Mesendoderm (in vitro differentiated cells): Measurements from ENCODE around the gene ALB.
A peak's percentile ranks its signal among the peaks of the same experiment; 100 is the strongest.

Source experiments
- DNase-seq: peaks from one replicate; pipeline ENCODE4 v3.0.0; 2013
- H2AK5ac ChIP-seq: 2 replicates; pipeline ENCODE4 v1.6.1; 2013; ENCODE audit warnings: low read length, inconsistent platforms
- H2BK120ac ChIP-seq: 2 replicates; pipeline ENCODE4 v1.6.1; 2013; ENCODE audit warnings: low read depth, mild to moderate bottlenecking, low read length, moderate library complexity, mixed read lengths
- H2BK15ac ChIP-seq: replicated peaks from 2 replicates; pipeline ENCODE4 v1.6.1; 2013; ENCODE audit warnings: low read depth, mild to moderate bottlenecking, moderate library complexity
- H2BK5ac ChIP-seq: 2 replicates; pipeline ENCODE4 v1.6.1; 2013; ENCODE audit warnings: low read length, inconsistent platforms
- H3K18ac ChIP-seq: 2 replicates; pipeline ENCODE4 v1.6.1; 2013; ENCODE audit warnings: mild to moderate bottlenecking, low read length, mixed read lengths
- H3K23ac ChIP-seq: one replicate; pipeline ENCODE4 v1.6.1; 2013; ENCODE audit warnings: low read length
- H3K27ac ChIP-seq: 2 replicates; pipeline ENCODE4 v1.5.1; 2013; ENCODE audit warnings: low read depth, mild to moderate bottlenecking, inconsistent platforms, low read length, moderate library complexity
- H3K27me3 ChIP-seq: 2 replicates; pipeline ENCODE4 v1.6.1; 2013; ENCODE audit warnings: low read length, control low read depth, mild to moderate bottlenecking, inconsistent platforms; ENCODE audit not compliant: insufficient read depth, poor library complexity
- H3K36me3 ChIP-seq: 2 replicates; pipeline ENCODE4 v1.6.1; 2013; ENCODE audit warnings: low read length, inconsistent platforms; ENCODE audit not compliant: control insufficient read depth, insufficient read depth
- H3K4ac ChIP-seq: one replicate; pipeline ENCODE4 v1.6.1; 2013; ENCODE audit warnings: low read depth, mild to moderate bottlenecking, low read length, moderate library complexity
- H3K4me1 ChIP-seq: 2 replicates; pipeline ENCODE4 v1.6.1; 2013; ENCODE audit warnings: low read depth, low read length, inconsistent platforms; ENCODE audit not compliant: control insufficient read depth
- H3K4me2 ChIP-seq: 2 replicates; pipeline ENCODE4 v1.6.1; 2013; ENCODE audit warnings: low read length
- H3K4me3 ChIP-seq: 2 replicates; pipeline ENCODE4 v1.5.1; 2013; ENCODE audit warnings: mild to moderate bottlenecking, low read length
- H3K56ac ChIP-seq: one replicate; pipeline ENCODE4 v1.6.1; 2013; ENCODE audit warnings: low read length
- H3K79me1 ChIP-seq: 2 replicates; pipeline ENCODE4 v1.6.1; 2013; ENCODE audit warnings: low read length, inconsistent platforms
- H3K79me2 ChIP-seq: 2 replicates; pipeline ENCODE4 v1.6.1; 2013; ENCODE audit warnings: mild to moderate bottlenecking, low read length; ENCODE audit not compliant: control insufficient read depth, insufficient read depth
- H3K9ac ChIP-seq: 2 replicates; pipeline ENCODE4 v1.6.1; 2013; ENCODE audit warnings: low read length, inconsistent platforms
- H4K5ac ChIP-seq: one replicate; pipeline ENCODE4 v1.6.1; 2013; ENCODE audit warnings: low read length
- H4K8ac ChIP-seq: one replicate; pipeline ENCODE4 v1.6.1; 2013; ENCODE audit warnings: low read depth, mild to moderate bottlenecking, control low read depth, low read length, moderate library complexity
- WGBS: extraction: QIAGEN DNeasy Blood & Tissue Kit; methylation state at CpG from one replicate; pipeline ENCODE4 v1.1.7; 2013; ENCODE audit warnings: low lambda C conversion rate, missing lambda C conversion rate; ENCODE audit not compliant: insufficient coverage; ENCODE audit errors: extremely low coverage; 5-methylcytosine and 5-hydroxymethylcytosine counted together

The ALB gene

DNA sequence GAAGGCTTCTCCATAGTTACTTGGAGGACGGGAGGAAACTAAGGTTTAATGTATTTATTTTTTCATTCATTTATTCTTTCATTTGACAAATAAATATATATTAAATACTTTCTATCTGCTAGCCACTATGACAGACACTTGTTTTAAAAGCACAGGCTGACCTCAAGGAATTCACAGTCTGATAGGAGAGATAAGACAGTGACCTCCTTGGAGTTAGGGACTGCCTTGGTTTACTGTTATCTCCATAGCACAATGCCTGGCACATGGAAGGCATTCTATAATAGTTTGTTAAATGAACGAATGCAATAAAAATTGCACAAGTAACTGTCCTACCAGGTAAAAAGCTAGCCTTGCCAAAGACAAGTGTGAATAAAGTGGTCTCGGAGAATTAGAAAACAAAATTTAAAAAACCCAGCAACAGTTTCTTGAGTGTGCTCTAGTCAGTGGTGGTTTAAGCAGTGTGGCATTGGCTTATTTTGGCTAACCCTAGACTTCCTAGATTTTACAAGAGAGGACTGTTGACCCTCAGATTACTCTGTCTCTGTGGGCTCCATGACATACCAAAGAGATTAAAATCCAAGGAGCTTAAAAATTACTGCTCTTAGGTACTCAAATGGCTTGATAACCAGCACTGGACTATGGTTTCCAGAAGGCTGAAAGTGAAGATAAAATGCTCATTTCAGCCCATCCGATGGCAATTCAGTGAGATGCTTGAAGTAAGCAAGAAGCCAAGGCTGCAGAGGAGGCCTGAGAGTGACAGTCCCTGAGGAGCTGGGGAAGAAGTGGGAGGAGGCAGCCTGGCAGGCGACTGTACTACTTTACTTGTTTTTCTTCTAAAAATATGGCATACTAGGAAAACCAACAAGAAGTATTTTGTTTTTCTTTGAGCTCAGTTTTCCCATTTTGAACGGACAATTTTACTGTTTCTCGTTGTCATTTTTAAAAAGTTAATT is 41.6 kb downstream of the ALB start:
- Histone ChIP-seq H3K4me2 (no peak overlapping the region), H3K4ac (no peak overlapping the region), H3K79me2 (no peaks in the 10 kb centered on the region), H3K4me1 (no peaks in the 10 kb centered on the region), H3K27ac (no peak overlapping the region), H4K8ac (no peak overlapping the region), H3K36me3 (no peaks in the 10 kb centered on the region), H2AK5ac (no peak overlapping the region), H3K23ac (no peak overlapping the region), H4K5ac (no peak overlapping the region), H3K56ac (no peak overlapping the region), H3K4me3 (no peak overlapping the region), H3K27me3 (no peaks in the 10 kb centered on the region), H3K9ac (no peak overlapping the region), H2BK120ac (no peak overlapping the region), H2BK15ac (no peak overlapping the region), H3K18ac (no peak overlapping the region), H2BK5ac (no peak overlapping the region), H3K79me1 (no peaks in the 10 kb centered on the region)
- peak; percentile 57 for DNase-seq
- WGBS, result no CpG with 5 or more reads among the region's 7 CpGs

DNA sequence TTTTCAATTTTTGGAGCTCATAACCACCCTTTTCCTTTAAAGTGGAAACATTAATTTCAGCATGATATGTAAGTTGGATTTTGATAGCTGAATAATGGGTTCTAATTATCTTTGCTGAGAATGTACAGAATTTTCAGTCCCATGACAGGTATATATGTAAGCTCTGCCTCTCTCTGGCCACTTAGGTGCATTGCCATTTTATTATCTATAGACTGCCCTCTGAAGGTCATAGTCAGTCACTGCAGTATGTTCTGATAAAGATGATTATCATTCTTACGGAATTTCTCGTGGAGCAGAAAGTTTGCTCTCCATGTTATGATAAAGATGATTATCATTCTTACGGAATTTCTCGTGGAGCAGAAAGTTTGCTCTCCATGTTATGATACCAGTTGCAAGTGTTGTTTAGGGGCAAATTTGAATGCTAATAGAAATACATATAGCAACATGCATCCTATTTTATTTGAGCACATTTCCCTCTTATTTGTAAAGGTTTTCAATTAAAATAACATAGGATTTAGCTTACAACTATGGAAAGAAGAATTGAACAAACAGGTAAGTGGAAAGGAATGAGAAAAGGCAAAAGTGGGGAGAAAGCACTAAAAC is 42.4 kb downstream of the ALB start:
- H3K27me3 ChIP-seq, result no peaks in the 10 kb centered on the region
- H3K18ac ChIP-seq, result no peak overlapping the region
- no peak overlapping the region for H3K4me2 ChIP-seq
- no peak overlapping the region for H2BK120ac ChIP-seq
- no peak overlapping the region for H3K4ac ChIP-seq
- no peaks in the 10 kb centered on the region for H3K4me1 ChIP-seq
- no peak overlapping the region for H4K8ac ChIP-seq
- H3K27ac ChIP-seq, result no peak overlapping the region
- H3K56ac ChIP-seq, result no peak overlapping the region
- no peaks in the 10 kb centered on the region for H3K79me2 ChIP-seq
- no peaks in the 10 kb centered on the region for H3K36me3 ChIP-seq
- H3K23ac ChIP-seq, result no peak overlapping the region
- H2AK5ac ChIP-seq, result no peak overlapping the region
- H3K4me3 ChIP-seq, result no peak overlapping the region
- no peak overlapping the region for H2BK15ac ChIP-seq
- peak; percentile 67 for DNase-seq
- H3K9ac ChIP-seq, result no peak overlapping the region
- no CpG with 5 or more reads among the region's 4 CpGs for WGBS
- no peak overlapping the region for H4K5ac ChIP-seq
- no peaks in the 10 kb centered on the region for H3K79me1 ChIP-seq
- H2BK5ac ChIP-seq, result no peak overlapping the region

DNA sequence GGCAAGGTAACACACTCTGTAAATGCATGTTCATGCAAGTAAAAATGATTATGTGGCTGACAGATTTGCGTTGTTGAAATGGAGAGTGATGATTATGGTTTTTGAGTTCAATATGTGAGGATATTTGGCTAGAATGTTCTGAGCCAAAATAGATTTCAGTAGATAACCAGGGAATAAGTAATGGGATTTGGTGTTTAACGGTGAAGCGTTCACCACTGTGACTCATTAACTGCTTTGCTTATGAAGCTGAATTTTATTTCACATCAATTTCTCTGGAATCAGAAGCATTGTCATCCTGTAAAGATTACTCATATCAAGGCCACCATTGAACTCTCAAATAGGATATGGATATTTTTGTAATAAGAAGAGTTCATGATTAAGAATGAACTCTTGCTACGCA is 43.6 kb downstream of the ALB start:
- no peak overlapping the region for H3K27ac ChIP-seq
- H2BK120ac ChIP-seq, result no peak overlapping the region
- H3K4me3 ChIP-seq, result no peak overlapping the region
- DNase-seq, result no peak
- no peak overlapping the region for H4K5ac ChIP-seq
- no peak overlapping the region for H2BK5ac ChIP-seq
- H3K79me1 ChIP-seq, result no peaks in the 10 kb centered on the region
- no peak overlapping the region for H3K4ac ChIP-seq
- H3K4me2 ChIP-seq, result no peak overlapping the region
- peaks cover 2% of the 10 kb centered on the region for H3K4me1 ChIP-seq
- H3K23ac ChIP-seq, result no peak overlapping the region
- no peaks in the 10 kb centered on the region for H3K79me2 ChIP-seq
- no peak overlapping the region for H4K8ac ChIP-seq
- 100% methylated on average over 1 of the region's 4 CpGs for WGBS
- no peaks in the 10 kb centered on the region for H3K36me3 ChIP-seq
- H3K18ac ChIP-seq, result no peak overlapping the region
- H3K56ac ChIP-seq, result no peak overlapping the region
- no peak overlapping the region for H2BK15ac ChIP-seq
- no peak overlapping the region for H3K9ac ChIP-seq
- H2AK5ac ChIP-seq, result no peak overlapping the region
- H3K27me3 ChIP-seq, result no peaks in the 10 kb centered on the region

DNA sequence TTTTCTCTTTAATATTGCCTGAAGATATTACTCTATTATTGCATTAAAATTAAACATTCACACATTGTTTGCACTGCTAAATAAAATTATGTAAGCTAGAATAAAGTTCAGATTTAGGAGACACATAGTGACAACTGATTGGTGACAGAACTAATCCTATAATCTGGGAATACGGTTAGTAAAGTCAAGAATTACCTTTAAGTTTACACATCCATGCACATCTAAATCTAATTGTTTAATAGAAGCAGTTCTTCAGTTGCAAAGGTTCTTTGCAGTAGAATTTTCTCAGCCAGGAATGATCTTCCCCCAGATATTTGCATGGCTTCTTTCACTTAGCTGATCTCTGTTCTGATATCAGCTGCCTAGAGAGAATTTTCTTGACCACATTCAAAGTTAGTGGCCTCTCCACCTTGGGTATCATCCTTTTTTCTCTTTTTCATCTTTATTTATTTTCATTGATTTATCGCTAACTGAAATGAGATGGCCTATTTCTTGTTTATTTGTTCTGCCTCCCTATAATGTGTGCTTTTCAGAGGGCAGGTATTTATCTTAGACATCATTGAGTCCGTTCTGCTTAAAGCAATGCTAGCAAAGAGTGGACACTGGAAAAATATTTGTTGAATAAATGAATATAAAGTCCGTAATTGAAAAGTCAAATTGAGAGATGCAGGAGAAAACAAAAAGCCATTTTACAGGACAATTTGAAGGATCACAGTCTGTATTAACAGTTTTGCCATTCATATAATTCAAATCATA is 44.5 kb downstream of the ALB start:
- H3K4me2 ChIP-seq, result no peak overlapping the region
- H3K79me1 ChIP-seq, result no peaks in the 10 kb centered on the region
- no peaks in the 10 kb centered on the region for H3K36me3 ChIP-seq
- H3K27ac ChIP-seq, result no peak overlapping the region
- no peak overlapping the region for H3K23ac ChIP-seq
- H3K56ac ChIP-seq, result no peak overlapping the region
- H3K79me2 ChIP-seq, result no peaks in the 10 kb centered on the region
- H4K8ac ChIP-seq, result no peak overlapping the region
- no peaks in the 10 kb centered on the region for H3K27me3 ChIP-seq
- H3K4me1 ChIP-seq, result peaks cover 7% of the 10 kb centered on the region
- H3K4ac ChIP-seq, result no peak overlapping the region
- H3K18ac ChIP-seq, result no peak overlapping the region
- no CpG with 5 or more reads among the region's 4 CpGs for WGBS
- H2AK5ac ChIP-seq, result no peak overlapping the region
- H3K4me3 ChIP-seq, result no peak overlapping the region
- no peak overlapping the region for H4K5ac ChIP-seq
- no peak for DNase-seq
- no peak overlapping the region for H2BK15ac ChIP-seq
- no peak overlapping the region for H3K9ac ChIP-seq
- H2BK5ac ChIP-seq, result no peak overlapping the region
- H2BK120ac ChIP-seq, result no peak overlapping the region

DNA sequence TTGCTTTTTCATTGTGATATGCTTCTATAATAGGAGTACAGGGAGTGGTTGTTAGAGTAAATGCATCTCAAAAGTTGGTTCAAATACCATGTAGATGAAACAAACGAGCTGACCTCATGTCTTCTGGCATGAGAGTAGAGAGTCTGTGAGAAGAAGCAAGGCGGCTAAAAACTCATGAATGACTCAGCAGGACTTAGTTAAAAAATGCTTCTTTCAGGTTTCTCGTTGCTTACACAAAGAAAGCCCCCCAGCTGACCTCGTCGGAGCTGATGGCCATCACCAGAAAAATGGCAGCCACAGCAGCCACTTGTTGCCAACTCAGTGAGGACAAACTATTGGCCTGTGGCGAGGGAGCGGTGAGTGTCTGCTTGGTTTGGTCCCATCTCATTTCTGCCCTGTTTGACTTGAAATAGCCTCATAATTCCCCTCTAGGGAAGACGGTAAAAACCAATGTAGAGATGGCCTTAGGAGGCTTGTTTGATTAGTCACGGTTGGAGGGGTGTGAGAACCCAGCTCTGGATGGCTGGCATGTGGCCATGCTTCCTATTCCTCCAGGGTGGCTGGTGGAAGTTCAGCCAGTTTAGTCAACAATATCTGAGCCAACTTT is 46.4 kb downstream of the ALB start:
- H3K9ac ChIP-seq, result no peak overlapping the region
- H2BK120ac ChIP-seq, result no peak overlapping the region
- H3K56ac ChIP-seq, result no peak overlapping the region
- no peaks in the 10 kb centered on the region for H3K27me3 ChIP-seq
- H3K4me2 ChIP-seq, result no peak overlapping the region
- no peaks in the 10 kb centered on the region for H3K36me3 ChIP-seq
- peak overlapping the region; percentile 45 for H3K18ac ChIP-seq
- H3K79me1 ChIP-seq, result no peaks in the 10 kb centered on the region
- peak; percentile 85 for DNase-seq
- no peak overlapping the region for H2AK5ac ChIP-seq
- H4K5ac ChIP-seq, result no peak overlapping the region
- no peak overlapping the region for H3K4me3 ChIP-seq
- H3K4ac ChIP-seq, result no peak overlapping the region
- H2BK5ac ChIP-seq, result no peak overlapping the region
- H3K79me2 ChIP-seq, result no peaks in the 10 kb centered on the region
- WGBS, result no CpG with 5 or more reads among the region's 9 CpGs
- H3K4me1 ChIP-seq, result peaks cover 7% of the 10 kb centered on the region
- H3K23ac ChIP-seq, result no peak overlapping the region
- H2BK15ac ChIP-seq, result no peak overlapping the region
- H3K27ac ChIP-seq, result peak overlapping the region; percentile 3
- no peak overlapping the region for H4K8ac ChIP-seq
